Thoracic aorta endothelial cell (primary cell): ENCODE measurements around the gene GALP. TPM values are rescaled to one million over a fixed set of nuclear protein-coding genes. Genes with fewer than 3 reads are reported as not detected.

Source experiments
- small RNA-seq: library from RNA; depleted of rRNA; stranded (forward); fragments of <200 nt; gene quantifications from one replicate; pipeline ENCODE3, GENCODE V24; 2012
- total RNA-seq: library from RNA; depleted of rRNA; stranded (reverse); fragments of >200 nt; gene quantifications from 2 replicates; pipeline ENCODE4 v1.2.3, GENCODE V29; 2012

Gene GALP
- not detected in 2 replicates for total RNA-seq

DNA sequence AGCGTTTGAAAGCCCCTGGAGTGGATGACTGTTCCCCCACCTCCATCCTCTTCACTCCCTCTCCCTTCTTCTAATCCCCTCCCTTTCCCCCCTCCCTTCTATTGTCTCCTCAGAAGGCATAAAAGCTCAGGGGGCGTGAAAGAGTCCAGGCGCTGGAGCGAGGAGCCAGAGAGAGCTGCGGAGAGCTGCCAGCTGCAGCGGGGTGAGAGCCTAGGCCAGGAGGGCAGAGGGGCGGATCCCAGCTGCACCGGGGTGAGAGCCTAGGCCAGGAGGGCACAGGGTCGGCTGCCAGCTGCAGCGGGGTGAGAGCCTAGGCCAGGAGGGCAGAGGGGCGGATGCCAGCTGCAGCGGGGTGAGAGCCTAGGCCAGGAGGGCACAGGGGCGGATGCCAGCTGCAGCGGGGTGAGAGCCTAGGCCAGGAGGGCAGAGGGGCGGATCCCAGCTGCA, at the start of gene GALP:
TSS of gene GALP (plus strand) at position 148 of the 447 bp plus-strand sequence. CDS start 1,101 bp downstream, outside the sequence.

DNA sequence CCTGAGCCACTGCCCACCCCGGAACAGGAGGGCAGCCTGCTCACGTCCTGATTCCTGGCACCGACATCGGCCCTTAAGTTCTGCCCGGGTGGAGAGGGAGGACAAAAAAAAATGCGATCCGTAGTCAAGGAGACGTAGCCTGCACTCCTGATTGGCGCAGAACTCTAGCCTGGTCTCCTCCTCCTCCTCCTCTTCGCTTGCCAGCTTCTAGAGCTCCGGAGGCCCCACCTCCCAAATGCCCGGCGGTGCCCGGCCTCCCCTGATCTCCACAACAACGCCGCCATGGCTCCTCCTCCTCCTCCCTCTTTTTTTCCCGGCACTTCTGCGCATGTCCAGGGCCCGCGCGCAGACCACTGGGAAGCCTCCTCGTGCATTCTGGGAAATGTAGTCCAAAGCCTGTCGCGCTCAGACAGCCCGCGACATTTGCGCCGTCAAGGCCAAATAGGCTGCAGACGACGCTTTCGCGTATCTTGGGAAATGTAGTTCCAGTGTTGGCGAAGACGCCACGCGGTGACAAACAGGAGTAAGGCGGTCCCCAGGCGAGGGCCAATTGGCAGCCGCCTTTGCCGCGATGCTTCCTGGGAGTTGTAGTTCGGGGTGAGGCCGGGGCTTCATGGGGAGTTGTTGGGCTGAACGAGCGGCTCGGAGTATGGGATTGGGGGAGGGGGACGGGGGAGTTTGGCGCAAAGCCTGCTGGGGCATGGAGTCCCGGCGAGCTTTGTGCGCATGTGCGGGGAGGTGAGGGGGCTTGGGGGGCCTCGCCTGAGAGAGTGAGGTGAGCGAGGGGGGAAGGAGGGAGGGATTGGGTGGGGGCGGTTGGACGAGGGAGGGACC, 35.0 kb upstream of the GALP start, which contains the start of gene ZNF444:
TSS of gene ZNF444 (plus strand) at position 705 of the 834 bp plus-strand sequence. CDS start 5,625 bp downstream, outside the sequence.

DNA sequence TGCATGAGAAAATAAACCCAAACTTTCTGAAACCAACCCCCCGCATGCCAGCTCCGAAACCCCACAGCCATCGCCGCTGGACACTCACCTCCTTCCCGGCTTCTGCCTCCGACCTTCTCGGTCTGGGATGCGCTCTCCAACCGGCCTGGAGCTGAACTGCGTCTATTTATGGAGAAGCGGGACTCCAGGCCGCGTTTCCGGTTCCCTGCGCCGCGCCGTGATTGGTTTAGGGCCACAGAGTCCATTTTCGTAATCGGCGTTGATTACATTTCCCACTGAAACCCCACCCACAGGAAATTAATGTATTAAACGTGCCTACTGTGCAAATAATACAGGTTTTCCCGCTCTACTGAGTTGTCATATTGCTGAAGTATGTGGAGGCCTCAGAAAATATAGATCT, 21.8 kb downstream of the GALP start, which contains the start of gene ZSCAN5B:
TSS of gene ZSCAN5B (minus strand) at position 138 of the 400 bp plus-strand sequence. CDS start 4,731 bp downstream, outside the sequence.

DNA sequence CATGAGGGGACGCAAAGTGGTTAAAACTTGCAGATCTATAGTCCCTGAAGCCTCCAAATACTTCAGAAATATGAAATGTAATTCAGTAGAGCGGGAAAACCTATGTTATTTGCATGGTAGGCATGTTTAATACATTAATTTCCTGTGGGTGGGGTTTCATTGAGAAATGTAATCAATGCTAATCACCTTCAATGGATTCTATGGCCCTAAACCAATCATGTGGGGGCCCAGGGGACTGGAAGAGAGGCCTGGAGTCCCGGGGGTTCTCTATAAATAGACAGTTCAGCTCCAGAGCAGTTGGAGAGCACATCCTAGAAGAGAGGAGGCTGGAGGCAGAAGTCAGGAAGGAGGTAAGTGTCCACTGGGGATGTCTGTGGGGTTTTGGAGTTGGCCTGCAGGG, 26.2 kb downstream of the GALP start, which contains the start of gene ZSCAN5C:
TSS of gene ZSCAN5C (plus strand) at position 301 of the 400 bp plus-strand sequence. CDS start 3,641 bp downstream, outside the sequence.

Small RNAs within 50 kb of the gene (small RNA-seq; reads per million reads assigned to genes)
- gene AC024580.2, result not detected

Other genes starting within 250 kb of the GALP start
- gene NLRP13, start 243.7 kb upstream of the GALP start, total RNA-seq, result not detected in 2 replicates
- not detected in 2 replicates for gene NLRP8, start 228.2 kb upstream of the GALP start, total RNA-seq
- gene NLRP5, start 189.2 kb upstream of the GALP start, total RNA-seq, result not detected in 2 replicates
- 21.0 and 23.7 TPM in 2 replicates for gene ZNF787, start 54.7 kb upstream of the GALP start, total RNA-seq
- gene ZNF444, start 34.7 kb upstream of the GALP start, total RNA-seq, result 12.0 and 16.5 TPM in 2 replicates
- 0.13 TPM in 1 of 2 replicates, not detected in the other for gene ZSCAN5B, start 21.8 kb downstream of the GALP start, total RNA-seq
- not detected in 2 replicates for gene ZSCAN5C, start 26.3 kb downstream of the GALP start, total RNA-seq
- 1.5 TPM in 1 of 2 replicates, not detected in the other for gene EDDM13, start 96.7 kb downstream of the GALP start, total RNA-seq
- gene ZSCAN5A, start 138.8 kb downstream of the GALP start, total RNA-seq, result 9.8 and 10.0 TPM in 2 replicates
- gene ZNF582, start 217.5 kb downstream of the GALP start, total RNA-seq, result 1.0 and 2.3 TPM in 2 replicates
- 4.0 and 4.9 TPM in 2 replicates for gene ZNF583, start 228.3 kb downstream of the GALP start, total RNA-seq